GM23248 (cell line): ENCODE results near the gene SF3B2. TPM values are rescaled to one million over a fixed set of nuclear protein-coding genes. Genes with fewer than 3 reads are reported as not detected.

ENCODE experiments used
- DNase-seq: peaks from one replicate; pipeline ENCODE4 v3.0.0-alpha.2; 2015
- H2AFZ ChIP-seq: fragments of 200-600 bp; sonication (generic); 2 replicates; pipeline ENCODE4 v1.6.1; 2016; ENCODE audit warnings: antibody characterized with exemption
- H3F3A ChIP-seq: fragments of 200-600 bp; sonication (generic); 2 replicates; pipeline ENCODE4 v1.6.1; 2016; ENCODE audit warnings: mild to moderate bottlenecking, antibody characterized with exemption, mixed run types; ENCODE audit not compliant: insufficient read depth
- H3K27ac ChIP-seq: fragments of 200-600 bp; sonication (generic); 2 replicates; pipeline ENCODE4 v1.5.1; 2016; ENCODE audit warnings: mild to moderate bottlenecking
- H3K27me3 ChIP-seq: fragments of 200-600 bp; sonication (generic); replicated peaks from 2 replicates; pipeline ENCODE4 v1.6.1; 2016; ENCODE audit warnings: mild to moderate bottlenecking; ENCODE audit not compliant: insufficient read depth
- H3K36me3 ChIP-seq: fragments of 200-600 bp; sonication (generic); 2 replicates; pipeline ENCODE4 v1.6.1; 2016; ENCODE audit warnings: low read depth, mild to moderate bottlenecking
- H3K4me1 ChIP-seq: fragments of 200-600 bp; sonication (generic); 2 replicates; pipeline ENCODE4 v1.6.1; 2016; ENCODE audit warnings: mild to moderate bottlenecking; ENCODE audit not compliant: insufficient read depth
- H3K4me2 ChIP-seq: fragments of 200-600 bp; sonication (generic); one replicate; pipeline ENCODE4 v1.6.1; 2016; ENCODE audit warnings: mild to moderate bottlenecking; ENCODE audit not compliant: unreplicated experiment
- H3K4me3 ChIP-seq: fragments of 200-600 bp; sonication (generic); 2 replicates; pipeline ENCODE4 v1.5.1; 2016; ENCODE audit warnings: mild to moderate bottlenecking
- H3K79me2 ChIP-seq: fragments of 200-600 bp; sonication (generic); 2 replicates; pipeline ENCODE4 v1.6.1; 2016; ENCODE audit warnings: mild to moderate bottlenecking; ENCODE audit not compliant: insufficient read depth
- H3K9ac ChIP-seq: fragments of 200-600 bp; sonication (generic); 2 replicates; pipeline ENCODE4 v1.6.1; 2016; ENCODE audit warnings: mild to moderate bottlenecking
- H3K9me2 ChIP-seq: fragments of 200-600 bp; sonication (generic); 2 replicates; pipeline ENCODE4 v1.6.1; 2016; ENCODE audit warnings: mixed run types, mild to moderate bottlenecking, moderate library complexity; ENCODE audit not compliant: insufficient read depth
- H3K9me3 ChIP-seq: fragments of 200-600 bp; sonication (generic); one replicate; pipeline ENCODE4 v1.6.1; 2017; ENCODE audit warnings: low read depth
- H4K20me1 ChIP-seq: fragments of 200-600 bp; sonication (generic); 2 replicates; pipeline ENCODE4 v1.6.0; 2016; ENCODE audit not compliant: insufficient read depth
- EZH2 ChIP-seq: fragments of 200-600 bp; sonication (generic); IDR thresholded peaks from 2 replicates; pipeline ENCODE4 v1.6.1; 2018; ENCODE audit warnings: antibody characterized with exemption, mild to moderate bottlenecking; ENCODE audit not compliant: insufficient read depth, poor library complexity, severe bottlenecking
- EZH2phosphoT487 ChIP-seq: fragments of 200-600 bp; sonication (generic); IDR thresholded peaks from 2 replicates; pipeline ENCODE4 v1.6.1; 2018; ENCODE audit warnings: antibody characterized with exemption, moderate library complexity, mild to moderate bottlenecking, low read depth; ENCODE audit not compliant: insufficient read depth
- WGBS, 2 experiments: methylation state at CpG; one replicate each; pipeline ENCODE4 v1.1.6; 2015 to 2017; ENCODE audit warnings: low lambda C conversion rate in 2 of 2, low coverage in 1 of 2; ENCODE audit errors: missing lambda C conversion rate in 2 of 2; 5-methylcytosine and 5-hydroxymethylcytosine counted together
- in situ Hi-C: fragments of 300-500 bp; cut with MboI; formaldehyde crosslinking; loops from 2 replicates; pipeline ENCODE4 v1.15.0; 2020
- polyA plus RNA-seq: library from polyadenylated mRNA; unstranded; fragments of >200 nt; fragmentation: Nextera tagmentation; extraction: Ambion mirVana; gene quantifications from 2 replicates; pipeline ENCODE4 v1.2.1, GENCODE V29; 2016
- total RNA-seq: library from RNA; depleted of rRNA; stranded (reverse); fragments of >200 nt; shearing (Covaris generic); gene quantifications from 2 replicates; pipeline ENCODE4 v1.2.3, GENCODE V29; 2014

The SF3B2 gene
- total and polyA plus RNA-seq, 2 experiments from 2014 or later: 117 to 152 TPM

- no peaks in the 10 kb centered on the region for H3K9me3 ChIP-seq
- H3F3A ChIP-seq: peaks cover 34% of the 10 kb centered on the region; the same call in 1 of the 2 replicates
- peaks cover 59% of the 10 kb centered on the region for H3K4me1 ChIP-seq
- H3K27me3 ChIP-seq: no peaks in the 10 kb centered on the region
- peak overlapping the region; percentile 41; the same call in 1 of the 2 replicates for H3K9ac ChIP-seq
- no peak for TF ChIP-seq EZH2
- TF ChIP-seq EZH2phosphoT487: no peak
- H3K79me2 ChIP-seq: peaks cover 100% of the 10 kb centered on the region
- H4K20me1 ChIP-seq: 0 out of 2 replicates have a peak, but pooled peaks cover 8% of the 10 kb centered on the region
- in situ Hi-C loops: no loop called here
- no peaks in the 10 kb centered on the region for H3K9me2 ChIP-seq
- DNase-seq: peak; percentile 95
- peak overlapping the region; percentile 48 for H3K4me2 ChIP-seq
- H2AFZ ChIP-seq: no peak overlapping the region
- 0 out of 2 replicates have a peak overlapping the region, but pooled peaks have one; percentile 7 for H3K4me3 ChIP-seq
- peak overlapping the region; percentile 73 for H3K27ac ChIP-seq
- WGBS, 2 experiments: 37 to 41% methylated on average over 9 of the region's 9 CpGs
- H3K36me3 ChIP-seq: no peaks in the 10 kb centered on the region
These were observed 28.1 kb downstream of the SF3B2 start for GRCh38 chr11:66080055-66080817.

- Histone ChIP-seq H3K9me3 (no peaks in the 10 kb centered on the region), H3K9ac (peak overlapping the region; percentile 41; the same call in 1 of the 2 replicates), H2AFZ (no peak overlapping the region), H3K9me2 (no peaks in the 10 kb centered on the region), H3K4me1 (peaks cover 62% of the 10 kb centered on the region), H3K36me3 (no peaks in the 10 kb centered on the region), H3K79me2 (peaks cover 100% of the 10 kb centered on the region), H3K27me3 (no peaks in the 10 kb centered on the region), H4K20me1 (peaks cover 13% of the 10 kb centered on the region; the same call in 1 of the 2 replicates), H3K4me3 (no peak overlapping the region), H3K4me2 (no peak overlapping the region), H3K27ac (peak overlapping the region; percentile 73), H3F3A (peaks cover 40% of the 10 kb centered on the region; the same call in 1 of the 2 replicates)
- in situ Hi-C loops: no loop called here
- WGBS, 2 experiments: 68 to 73% methylated on average over 5 of the region's 5 CpGs
- peak; percentile 29 for DNase-seq
- no peak for TF ChIP-seq EZH2
- no peak for TF ChIP-seq EZH2phosphoT487
These were observed 29.3 kb downstream of the SF3B2 start for GRCh38 chr11:66081505-66081904.

GRCh38 chr11:66082946-66083698, 31.0 kb downstream of the SF3B2 start:
- H3K79me2 ChIP-seq: peaks cover 100% of the 10 kb centered on the region
- no peak overlapping the region for H3K9ac ChIP-seq
- no peak overlapping the region for H3K4me3 ChIP-seq
- no peaks in the 10 kb centered on the region for H3K27me3 ChIP-seq
- H3K4me1 ChIP-seq: peaks cover 54% of the 10 kb centered on the region
- in situ Hi-C loops: no loop called here
- WGBS, 2 experiments: 96 to 97% methylated on average over 4 of the region's 4 CpGs
- no peak for DNase-seq
- H3F3A ChIP-seq: peaks cover 36% of the 10 kb centered on the region; the same call in 1 of the 2 replicates
- no peaks in the 10 kb centered on the region for H3K9me3 ChIP-seq
- H3K4me2 ChIP-seq: no peak overlapping the region
- H3K9me2 ChIP-seq: no peaks in the 10 kb centered on the region
- peaks cover 18% of the 10 kb centered on the region; the same call in 1 of the 2 replicates for H4K20me1 ChIP-seq
- no peak overlapping the region for H3K27ac ChIP-seq
- TF ChIP-seq EZH2phosphoT487: no peak
- no peak for TF ChIP-seq EZH2
- no peaks in the 10 kb centered on the region for H3K36me3 ChIP-seq
- no peak overlapping the region for H2AFZ ChIP-seq

- Histone ChIP-seq H3K4me2 (no peak overlapping the region), H3K9ac (no peak overlapping the region), H3K27ac (peak overlapping the region; percentile 14; the same call in 1 of the 2 replicates), H4K20me1 (peaks cover 24% of the 10 kb centered on the region), H3K9me3 (no peaks in the 10 kb centered on the region), H3K36me3 (no peaks in the 10 kb centered on the region), H3F3A (peaks cover 35% of the 10 kb centered on the region; the same call in 1 of the 2 replicates), H3K4me1 (peaks cover 54% of the 10 kb centered on the region), H2AFZ (no peak overlapping the region), H3K4me3 (no peak overlapping the region), H3K9me2 (no peaks in the 10 kb centered on the region), H3K27me3 (no peaks in the 10 kb centered on the region), H3K79me2 (peaks cover 100% of the 10 kb centered on the region)
- 99 to 100% methylated on average over 3 of the region's 3 CpGs for WGBS, 2 experiments
- TF ChIP-seq EZH2 (no peak), EZH2phosphoT487 (no peak)
- peak; percentile 23 for DNase-seq
- in situ Hi-C loops: no loop called here
These were observed 31.6 kb downstream of the SF3B2 start for GRCh38 chr11:66083767-66084166.
